ENCODE results near the gene TBK1. TPM values are rescaled to one million over a fixed set of nuclear protein-coding genes. Genes with fewer than 3 reads are reported as not detected.

The TBK1 gene
- total RNA-seq, 1 experiment from 2014 or later = 15.9 TPM

GRCh38 chr12:64452559-64453329 lies 824 bp downstream of the TBK1 start:
- no peak for ATAC-seq
- ChIA-PET POLR2A (interaction anchor here (0.7 kb wide), 1 partner anchor 10 kb away, joined by 3 read pairs; no protein-coding TSS in a partner anchor), CTCF (no interaction called here)
- peaks cover 19% of the 10 kb centered on the region for H3K36me3 Mint-ChIP-seq
- TF ChIP-seq, protein P1, sequence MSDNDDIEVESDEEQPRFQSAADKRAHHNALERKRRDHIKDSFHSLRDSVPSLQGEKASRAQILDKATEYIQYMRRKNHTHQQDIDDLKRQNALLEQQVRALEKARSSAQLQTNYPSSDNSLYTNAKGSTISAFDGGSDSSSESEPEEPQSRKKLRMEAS (CRISPR knock-in tag; IDR thresholded peaks at IDR 0.05) = no peak
- TF ChIP-seq CREM (CRISPR knock-in tag; IDR thresholded peaks at IDR 0.05) = no peak
- TF ChIP-seq, protein P2, sequence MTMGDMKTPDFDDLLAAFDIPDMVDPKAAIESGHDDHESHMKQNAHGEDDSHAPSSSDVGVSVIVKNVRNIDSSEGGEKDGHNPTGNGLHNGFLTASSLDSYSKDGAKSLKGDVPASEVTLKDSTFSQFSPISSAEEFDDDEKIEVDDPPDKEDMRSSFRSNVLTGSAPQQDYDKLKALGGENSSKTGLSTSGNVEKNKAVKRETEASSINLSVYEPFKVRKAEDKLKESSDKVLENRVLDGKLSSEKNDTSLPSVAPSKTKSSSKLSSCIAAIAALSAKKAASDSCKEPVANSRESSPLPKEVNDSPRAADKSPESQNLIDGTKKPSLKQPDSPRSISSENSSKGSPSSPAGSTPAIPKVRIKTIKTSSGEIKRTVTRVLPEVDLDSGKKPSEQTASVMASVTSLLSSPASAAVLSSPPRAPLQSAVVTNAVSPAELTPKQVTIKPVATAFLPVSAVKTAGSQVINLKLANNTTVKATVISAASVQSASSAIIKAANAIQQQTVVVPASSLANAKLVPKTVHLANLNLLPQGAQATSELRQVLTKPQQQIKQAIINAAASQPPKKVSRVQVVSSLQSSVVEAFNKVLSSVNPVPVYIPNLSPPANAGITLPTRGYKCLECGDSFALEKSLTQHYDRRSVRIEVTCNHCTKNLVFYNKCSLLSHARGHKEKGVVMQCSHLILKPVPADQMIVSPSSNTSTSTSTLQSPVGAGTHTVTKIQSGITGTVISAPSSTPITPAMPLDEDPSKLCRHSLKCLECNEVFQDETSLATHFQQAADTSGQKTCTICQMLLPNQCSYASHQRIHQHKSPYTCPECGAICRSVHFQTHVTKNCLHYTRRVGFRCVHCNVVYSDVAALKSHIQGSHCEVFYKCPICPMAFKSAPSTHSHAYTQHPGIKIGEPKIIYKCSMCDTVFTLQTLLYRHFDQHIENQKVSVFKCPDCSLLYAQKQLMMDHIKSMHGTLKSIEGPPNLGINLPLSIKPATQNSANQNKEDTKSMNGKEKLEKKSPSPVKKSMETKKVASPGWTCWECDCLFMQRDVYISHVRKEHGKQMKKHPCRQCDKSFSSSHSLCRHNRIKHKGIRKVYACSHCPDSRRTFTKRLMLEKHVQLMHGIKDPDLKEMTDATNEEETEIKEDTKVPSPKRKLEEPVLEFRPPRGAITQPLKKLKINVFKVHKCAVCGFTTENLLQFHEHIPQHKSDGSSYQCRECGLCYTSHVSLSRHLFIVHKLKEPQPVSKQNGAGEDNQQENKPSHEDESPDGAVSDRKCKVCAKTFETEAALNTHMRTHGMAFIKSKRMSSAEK (CRISPR knock-in tag; IDR thresholded peaks at IDR 0.05; ENCODE audit: borderline replicate concordance) = no peak
- H3K27ac Mint-ChIP-seq = peak overlapping the region; percentile 84
- DNase-seq (ENCODE audit: low spot score) = no peak
- H3K9me3 Mint-ChIP-seq = no peaks in the 10 kb centered on the region
- H3K27me3 Mint-ChIP-seq (ENCODE audit: low read depth) = no peaks in the 10 kb centered on the region
- H3K4me1 Mint-ChIP-seq = peaks cover 22% of the 10 kb centered on the region
- H3K4me3 Mint-ChIP-seq = peak overlapping the region; percentile 89

DNA sequence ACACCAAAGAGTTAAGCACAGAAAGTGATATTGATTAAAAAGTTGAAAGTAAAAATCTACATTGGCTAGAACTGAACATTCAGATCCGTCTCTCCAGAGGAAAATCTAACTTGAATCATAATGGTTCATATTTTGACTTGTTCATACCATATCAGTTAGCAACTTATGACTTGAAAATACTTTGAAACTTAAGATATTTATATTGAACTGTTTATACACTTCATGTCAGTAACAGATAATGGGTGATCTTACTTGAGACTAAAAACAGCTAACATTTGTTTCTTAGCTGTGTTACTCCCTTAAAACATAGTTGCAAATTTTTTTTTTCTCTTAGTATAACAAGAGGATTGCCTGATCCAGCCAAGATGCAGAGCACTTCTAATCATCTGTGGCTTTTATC lies 3.6 kb downstream of the TBK1 start:
- DNase-seq (ENCODE audit: low spot score) = no peak
- Mint-ChIP-seq H3K4me1 (peaks cover 26% of the 10 kb centered on the region), H3K27ac (no peak overlapping the region), H3K9me3 (no peaks in the 10 kb centered on the region), H3K4me3 (no peak overlapping the region), H3K27me3 (ENCODE audit: low read depth) (no peaks in the 10 kb centered on the region), H3K36me3 (peaks cover 10% of the 10 kb centered on the region)
- CTCF ChIA-PET = interaction anchor here (1.1 kb wide), 1 partner anchor 14 kb away, joined by 3 read pairs; no protein-coding TSS in a partner anchor
- POLR2A ChIA-PET = interaction anchor here (0.7 kb wide), 1 partner anchor 134 kb away, joined by 4 read pairs; no protein-coding TSS in a partner anchor
- no peak for ATAC-seq
- TF ChIP-seq, protein P3, sequence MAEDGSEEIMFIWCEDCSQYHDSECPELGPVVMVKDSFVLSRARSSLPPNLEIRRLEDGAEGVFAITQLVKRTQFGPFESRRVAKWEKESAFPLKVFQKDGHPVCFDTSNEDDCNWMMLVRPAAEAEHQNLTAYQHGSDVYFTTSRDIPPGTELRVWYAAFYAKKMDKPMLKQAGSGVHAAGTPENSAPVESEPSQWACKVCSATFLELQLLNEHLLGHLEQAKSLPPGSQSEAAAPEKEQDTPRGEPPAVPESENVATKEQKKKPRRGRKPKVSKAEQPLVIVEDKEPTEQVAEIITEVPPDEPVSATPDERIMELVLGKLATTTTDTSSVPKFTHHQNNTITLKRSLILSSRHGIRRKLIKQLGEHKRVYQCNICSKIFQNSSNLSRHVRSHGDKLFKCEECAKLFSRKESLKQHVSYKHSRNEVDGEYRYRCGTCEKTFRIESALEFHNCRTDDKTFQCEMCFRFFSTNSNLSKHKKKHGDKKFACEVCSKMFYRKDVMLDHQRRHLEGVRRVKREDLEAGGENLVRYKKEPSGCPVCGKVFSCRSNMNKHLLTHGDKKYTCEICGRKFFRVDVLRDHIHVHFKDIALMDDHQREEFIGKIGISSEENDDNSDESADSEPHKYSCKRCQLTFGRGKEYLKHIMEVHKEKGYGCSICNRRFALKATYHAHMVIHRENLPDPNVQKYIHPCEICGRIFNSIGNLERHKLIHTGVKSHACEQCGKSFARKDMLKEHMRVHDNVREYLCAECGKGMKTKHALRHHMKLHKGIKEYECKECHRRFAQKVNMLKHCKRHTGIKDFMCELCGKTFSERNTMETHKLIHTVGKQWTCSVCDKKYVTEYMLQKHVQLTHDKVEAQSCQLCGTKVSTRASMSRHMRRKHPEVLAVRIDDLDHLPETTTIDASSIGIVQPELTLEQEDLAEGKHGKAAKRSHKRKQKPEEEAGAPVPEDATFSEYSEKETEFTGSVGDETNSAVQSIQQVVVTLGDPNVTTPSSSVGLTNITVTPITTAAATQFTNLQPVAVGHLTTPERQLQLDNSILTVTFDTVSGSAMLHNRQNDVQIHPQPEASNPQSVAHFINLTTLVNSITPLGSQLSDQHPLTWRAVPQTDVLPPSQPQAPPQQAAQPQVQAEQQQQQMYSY (CRISPR knock-in tag; IDR thresholded peaks at IDR 0.05) = no peak
- TF ChIP-seq ZNF121 (CRISPR knock-in tag; IDR thresholded peaks at IDR 0.05) (no peak), IRF1 (CRISPR knock-in tag; IDR thresholded peaks at IDR 0.05) (no peak), AFF4 (CRISPR knock-in tag; IDR thresholded peaks at IDR 0.05; ENCODE audit: borderline replicate concordance) (no peak), ESRRA (CRISPR knock-in tag; IDR thresholded peaks at IDR 0.05; ENCODE audit: borderline replicate concordance) (no peak), KAT7 (CRISPR knock-in tag; IDR thresholded peaks at IDR 0.05; ENCODE audit: borderline replicate concordance) (no peak), ETV6 (CRISPR knock-in tag; IDR thresholded peaks at IDR 0.05) (no peak), TP53 (CRISPR knock-in tag; IDR thresholded peaks at IDR 0.05) (no peak), E2F4 (CRISPR knock-in tag; IDR thresholded peaks at IDR 0.05; ENCODE audit: borderline replicate concordance, low read depth) (no peak)
- TF ChIP-seq, protein P4, sequence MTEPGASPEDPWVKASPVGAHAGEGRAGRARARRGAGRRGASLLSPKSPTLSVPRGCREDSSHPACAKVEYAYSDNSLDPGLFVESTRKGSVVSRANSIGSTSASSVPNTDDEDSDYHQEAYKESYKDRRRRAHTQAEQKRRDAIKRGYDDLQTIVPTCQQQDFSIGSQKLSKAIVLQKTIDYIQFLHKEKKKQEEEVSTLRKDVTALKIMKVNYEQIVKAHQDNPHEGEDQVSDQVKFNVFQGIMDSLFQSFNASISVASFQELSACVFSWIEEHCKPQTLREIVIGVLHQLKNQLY (CRISPR knock-in tag; IDR thresholded peaks at IDR 0.05) = no peak
- TF ChIP-seq, protein P5, sequence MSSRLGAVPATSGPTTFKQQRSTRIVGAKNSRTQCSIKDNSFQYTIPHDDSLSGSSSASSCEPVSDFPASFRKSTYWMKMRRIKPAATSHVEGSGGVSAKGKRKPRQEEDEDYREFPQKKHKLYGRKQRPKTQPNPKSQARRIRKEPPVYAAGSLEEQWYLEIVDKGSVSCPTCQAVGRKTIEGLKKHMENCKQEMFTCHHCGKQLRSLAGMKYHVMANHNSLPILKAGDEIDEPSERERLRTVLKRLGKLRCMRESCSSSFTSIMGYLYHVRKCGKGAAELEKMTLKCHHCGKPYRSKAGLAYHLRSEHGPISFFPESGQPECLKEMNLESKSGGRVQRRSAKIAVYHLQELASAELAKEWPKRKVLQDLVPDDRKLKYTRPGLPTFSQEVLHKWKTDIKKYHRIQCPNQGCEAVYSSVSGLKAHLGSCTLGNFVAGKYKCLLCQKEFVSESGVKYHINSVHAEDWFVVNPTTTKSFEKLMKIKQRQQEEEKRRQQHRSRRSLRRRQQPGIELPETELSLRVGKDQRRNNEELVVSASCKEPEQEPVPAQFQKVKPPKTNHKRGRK (CRISPR knock-in tag; IDR thresholded peaks at IDR 0.05; ENCODE audit: borderline replicate concordance) = no peak
- TF ChIP-seq, protein P6, sequence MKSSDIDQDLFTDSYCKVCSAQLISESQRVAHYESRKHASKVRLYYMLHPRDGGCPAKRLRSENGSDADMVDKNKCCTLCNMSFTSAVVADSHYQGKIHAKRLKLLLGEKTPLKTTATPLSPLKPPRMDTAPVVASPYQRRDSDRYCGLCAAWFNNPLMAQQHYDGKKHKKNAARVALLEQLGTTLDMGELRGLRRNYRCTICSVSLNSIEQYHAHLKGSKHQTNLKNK (CRISPR knock-in tag; IDR thresholded peaks at IDR 0.05) = no peak
